CD4-positive, alpha-beta T cell (primary cell): ENCODE results near the gene PDE3A. TPM values are rescaled to one million over a fixed set of nuclear protein-coding genes. Genes with fewer than 3 reads are reported as not detected.

Source experiments
- ATAC-seq: fragments of 200-7000 bp; cut with Tn5 transposase; one replicate; pipeline ENCODE4 v1.10.0; 2022; ENCODE audit warnings: mild to moderate bottlenecking; ENCODE audit not compliant: poor library complexity
- CTCF ChIA-PET: fragments of 350-600 bp; sonication (Branson Sonifier 250); formaldehyde crosslinking; loops from one replicate; lab custom pipeline; 2021; ENCODE audit warnings: antibody characterized with exemption, inconsistent platforms; lab: Charles Lee
- POLR2A ChIA-PET: fragments of 350-600 bp; sonication (Branson Sonifier 250); formaldehyde crosslinking; loops from one replicate; lab custom pipeline; 2021; ENCODE audit warnings: antibody characterized with exemption, inconsistent platforms; lab: Charles Lee
- DNase-seq, 14 experiments: peaks; one replicate each; pipeline ENCODE4 v3.0.0-alpha.2; 2013 to 2020; ENCODE audit warnings: mixed read lengths in 2 of 14
- H3K27ac ChIP-seq, 2 donors: one replicate each; pipeline versions ENCODE4 v1.5.1 to v1.7.0; 2013; ENCODE audit warnings: low read length in 2 of 2, low read depth in 1 of 2, mild to moderate bottlenecking in 1 of 2
- H3K27me3 ChIP-seq, 2 experiments: 1 replicate in 1 of 2; 2 replicates in 1 of 2; pipeline versions ENCODE4 v1.6.1 to v1.7.0; 2013; ENCODE audit warnings: low read length in 2 of 2, control low read depth in 1 of 2, mild to moderate bottlenecking in 1 of 2, moderate library complexity in 1 of 2; ENCODE audit not compliant: insufficient read depth in 2 of 2, control insufficient read depth in 1 of 2
- H3K36me3 ChIP-seq: one replicate; pipeline ENCODE4 v1.6.1; 2013; ENCODE audit warnings: low read length, control low read depth; ENCODE audit not compliant: insufficient read depth
- H3K4me1 ChIP-seq: one replicate; pipeline ENCODE4 v1.6.1; 2013; ENCODE audit warnings: low read length, control low read depth; ENCODE audit not compliant: insufficient read depth
- H3K4me3 ChIP-seq: one replicate; pipeline ENCODE4 v1.5.1; 2013; ENCODE audit warnings: mild to moderate bottlenecking, low read length, moderate library complexity
- H3K9me3 ChIP-seq, 2 experiments: 1 replicate in 1 of 2; 2 replicates in 1 of 2; pipeline versions ENCODE4 v1.6.1 to v1.7.0; 2013; ENCODE audit warnings: low read length in 2 of 2, mild to moderate bottlenecking in 2 of 2, control low read depth in 1 of 2, moderate library complexity in 1 of 2; ENCODE audit not compliant: control insufficient read depth in 1 of 2, insufficient read depth in 1 of 2
- H3K27ac Mint-ChIP-seq: one replicate; pipeline ENCODE4 v1.8.0; 2020; ENCODE audit warnings: mixed read lengths
- H3K27me3 Mint-ChIP-seq: one replicate; pipeline ENCODE4 v1.8.0; 2021; ENCODE audit warnings: mixed read lengths
- H3K36me3 Mint-ChIP-seq: one replicate; pipeline ENCODE4 v1.8.0; 2021; ENCODE audit warnings: low read depth, mixed read lengths
- H3K4me1 Mint-ChIP-seq: one replicate; pipeline ENCODE4 v1.8.0; 2021; ENCODE audit warnings: low read depth, mixed read lengths
- H3K4me3 Mint-ChIP-seq: one replicate; pipeline ENCODE4 v1.8.0; 2020; ENCODE audit warnings: mild to moderate bottlenecking, mixed read lengths
- H3K9me3 Mint-ChIP-seq: one replicate; pipeline ENCODE4 v1.8.0; 2020; ENCODE audit warnings: mixed read lengths
- CTCF ChIP-seq: fragments of 200-600 bp; IDR thresholded peaks from one replicate; pipeline ENCODE4 v1.8.0; 2022; ENCODE audit warnings: antibody characterized with exemption, mild to moderate bottlenecking
- intact Hi-C, 2 experiments: fragments of 100-400 bp; cut with DNase I in 1 of 2; cut with micrococcal nuclease in 1 of 2; formaldehyde crosslinking; loops; one replicate each; pipeline versions ENCODE4 v1.15.1 to v1.9.0; 2023 to 2025; cut with DNase I, micrococcal nuclease
- total RNA-seq, 174 experiments: library from RNA in 2 of 174; stranded (reverse) in 2 of 174; gene quantifications; one replicate each; pipeline ENCODE4 v1.2.3 and lab custom pipeline; 2021 to 2026

Gene PDE3A
- total RNA-seq, 2 experiments from 2014 or later: not detected

DNA sequence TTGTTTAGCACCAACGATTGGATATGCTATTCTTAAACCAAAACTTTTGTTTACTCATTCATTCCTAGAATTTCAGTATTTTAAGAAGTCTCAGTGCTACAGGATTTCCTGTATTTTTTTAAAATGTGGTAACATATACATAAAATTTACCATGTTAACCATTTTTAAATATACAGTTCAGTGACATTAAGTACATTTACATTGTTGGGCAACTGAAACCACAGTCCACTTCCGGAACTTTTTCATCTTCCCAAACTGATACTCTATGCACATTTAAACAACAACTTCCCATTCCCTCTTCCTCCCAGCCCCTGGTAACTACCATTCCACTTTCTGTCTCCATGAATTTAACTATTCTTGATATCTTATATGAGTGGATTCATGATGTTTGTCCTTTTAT lies 30.3 kb downstream of the PDE3A start:
- Histone ChIP-seq H3K27me3 (no peaks in the 10 kb centered on the region), H3K4me3 (no peak overlapping the region), H3K4me1 (no peaks in the 10 kb centered on the region), H3K36me3 (no peaks in the 10 kb centered on the region), H3K9me3 (no peaks in the 10 kb centered on the region), H3K27ac (no peak overlapping the region)
- no peaks in the 10 kb centered on the region for H3K4me1 Mint-ChIP-seq
- DNase-seq (no peak), ATAC-seq (no peak)
- H3K4me3 Mint-ChIP-seq: no peak overlapping the region
- no peak overlapping the region for H3K27ac Mint-ChIP-seq
- POLR2A ChIA-PET: no interaction called here
- intact Hi-C loops: no loop called here
- no peak for TF ChIP-seq CTCF
- no peaks in the 10 kb centered on the region for H3K27me3 Mint-ChIP-seq
- H3K9me3 Mint-ChIP-seq: peaks cover 2% of the 10 kb centered on the region
- CTCF ChIA-PET: no interaction called here
- H3K36me3 Mint-ChIP-seq: no peaks in the 10 kb centered on the region

- DNase-seq (no peak), ATAC-seq (no peak)
- Mint-ChIP-seq H3K27me3 (no peaks in the 10 kb centered on the region), H3K4me3 (no peak overlapping the region), H3K9me3 (peaks cover 2% of the 10 kb centered on the region), H3K4me1 (no peaks in the 10 kb centered on the region), H3K36me3 (no peaks in the 10 kb centered on the region), H3K27ac (no peak overlapping the region)
- Histone ChIP-seq H3K27me3 (no peaks in the 10 kb centered on the region), H3K36me3 (no peaks in the 10 kb centered on the region), H3K4me1 (no peaks in the 10 kb centered on the region), H3K27ac (no peak overlapping the region), H3K9me3 (no peaks in the 10 kb centered on the region), H3K4me3 (no peak overlapping the region)
- CTCF ChIA-PET: no interaction called here
- POLR2A ChIA-PET: no interaction called here
- intact Hi-C loops: no loop called here
- no peak for TF ChIP-seq CTCF
These were observed 31.7 kb downstream of the PDE3A start for GRCh38 chr12:20400003-20400402.

DNA sequence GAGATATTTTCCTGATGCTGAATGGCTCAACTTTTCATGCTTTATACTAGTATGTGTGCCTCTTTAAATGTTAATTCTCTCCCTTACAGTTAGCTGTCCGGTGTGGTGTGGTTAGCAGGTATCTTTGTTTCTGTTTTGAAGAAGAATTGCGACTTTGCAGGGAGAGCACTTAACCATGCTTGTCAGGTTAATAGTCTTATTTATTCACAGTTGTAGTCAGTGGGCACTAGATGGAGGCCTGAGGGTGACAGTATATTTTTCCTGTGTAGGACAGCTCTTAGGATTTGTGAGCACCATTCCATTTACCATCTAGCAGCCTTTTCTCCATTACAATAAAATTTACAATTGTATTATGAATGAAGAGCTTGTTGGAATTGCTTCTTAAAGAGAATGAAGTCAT lies 34.9 kb downstream of the PDE3A start:
- H3K9me3 ChIP-seq: no peaks in the 10 kb centered on the region
- no peak overlapping the region for H3K27ac Mint-ChIP-seq
- no peak for ATAC-seq
- no peak overlapping the region for H3K4me3 Mint-ChIP-seq
- no peaks in the 10 kb centered on the region for H3K27me3 Mint-ChIP-seq
- TF ChIP-seq CTCF: no peak
- no peaks in the 10 kb centered on the region for H3K27me3 ChIP-seq
- intact Hi-C loops: no loop called here
- H3K4me1 ChIP-seq: no peaks in the 10 kb centered on the region
- H3K9me3 Mint-ChIP-seq: peaks cover 2% of the 10 kb centered on the region
- no peaks in the 10 kb centered on the region for H3K36me3 ChIP-seq
- H3K4me3 ChIP-seq: no peak overlapping the region
- POLR2A ChIA-PET: no interaction called here
- no peak overlapping the region for H3K27ac ChIP-seq
- H3K36me3 Mint-ChIP-seq: no peaks in the 10 kb centered on the region
- no peaks in the 10 kb centered on the region for H3K4me1 Mint-ChIP-seq
- CTCF ChIA-PET: no interaction called here
- DNase-seq: no peak
